ENCODE results near the gene UTS2B.

DNA sequence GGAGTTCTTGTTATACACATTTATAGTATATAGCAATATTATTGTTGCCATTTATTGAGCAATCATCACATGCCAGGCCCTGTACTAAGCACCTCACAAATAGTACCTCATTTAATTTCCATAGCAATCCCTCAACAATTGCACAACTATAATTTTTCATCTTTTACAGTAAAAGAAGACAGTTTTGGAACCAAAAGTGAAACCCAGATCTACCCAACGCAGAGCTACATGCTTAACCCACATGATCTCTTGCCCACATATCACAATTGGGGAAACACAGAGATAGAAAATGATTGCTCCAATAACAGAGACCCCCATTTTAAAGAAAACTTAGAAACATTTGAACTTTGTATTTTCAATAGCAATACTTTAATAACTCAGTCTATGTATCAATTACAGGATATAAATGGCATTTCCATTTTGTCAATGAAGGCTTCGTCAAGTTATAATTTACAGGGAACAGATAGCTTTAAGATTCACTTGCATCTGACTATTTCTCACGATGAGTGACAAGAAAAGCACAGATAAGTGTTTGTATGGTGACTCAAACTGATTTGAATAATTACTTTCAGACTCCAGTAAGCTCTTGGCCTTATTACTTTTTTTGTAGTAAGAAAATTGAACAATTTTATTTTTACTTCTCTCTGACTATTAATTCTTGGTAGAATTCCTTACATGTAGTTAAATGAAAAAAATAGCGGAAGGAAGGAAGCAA lies 39.9 kb downstream of the UTS2B start:
- TF ChIP-seq, protein P1, sequence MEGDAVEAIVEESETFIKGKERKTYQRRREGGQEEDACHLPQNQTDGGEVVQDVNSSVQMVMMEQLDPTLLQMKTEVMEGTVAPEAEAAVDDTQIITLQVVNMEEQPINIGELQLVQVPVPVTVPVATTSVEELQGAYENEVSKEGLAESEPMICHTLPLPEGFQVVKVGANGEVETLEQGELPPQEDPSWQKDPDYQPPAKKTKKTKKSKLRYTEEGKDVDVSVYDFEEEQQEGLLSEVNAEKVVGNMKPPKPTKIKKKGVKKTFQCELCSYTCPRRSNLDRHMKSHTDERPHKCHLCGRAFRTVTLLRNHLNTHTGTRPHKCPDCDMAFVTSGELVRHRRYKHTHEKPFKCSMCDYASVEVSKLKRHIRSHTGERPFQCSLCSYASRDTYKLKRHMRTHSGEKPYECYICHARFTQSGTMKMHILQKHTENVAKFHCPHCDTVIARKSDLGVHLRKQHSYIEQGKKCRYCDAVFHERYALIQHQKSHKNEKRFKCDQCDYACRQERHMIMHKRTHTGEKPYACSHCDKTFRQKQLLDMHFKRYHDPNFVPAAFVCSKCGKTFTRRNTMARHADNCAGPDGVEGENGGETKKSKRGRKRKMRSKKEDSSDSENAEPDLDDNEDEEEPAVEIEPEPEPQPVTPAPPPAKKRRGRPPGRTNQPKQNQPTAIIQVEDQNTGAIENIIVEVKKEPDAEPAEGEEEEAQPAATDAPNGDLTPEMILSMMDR (IDR thresholded peaks at IDR 0.05): no peak
- TF ChIP-seq POLR2A (IDR thresholded peaks at IDR 0.05): no peak
